Astrocyte (in vitro differentiated cells and primary cell): ENCODE results near the gene PDPR.
"Not testable (repeated sequence)": the region's sequence is repeated elsewhere in the genome, so short reads cannot be mapped to it uniquely, and the experiment has no call there.

Experiments used
- EZH2 ChIP-seq: IDR thresholded peaks from 2 replicates; pipeline ENCODE4 v1.6.1; 2012; ENCODE audit warnings: mild to moderate bottlenecking, low read length, inconsistent platforms; ENCODE audit not compliant: insufficient read depth
- TF ChIP-seq, protein P1 (sequence below): IDR thresholded peaks from 2 replicates; pipeline ENCODE4 v1.5.1; 2011; ENCODE audit warnings: low read depth, mild to moderate bottlenecking, inconsistent platforms, low read length, moderate library complexity; ENCODE audit not compliant: insufficient read depth

DNA sequence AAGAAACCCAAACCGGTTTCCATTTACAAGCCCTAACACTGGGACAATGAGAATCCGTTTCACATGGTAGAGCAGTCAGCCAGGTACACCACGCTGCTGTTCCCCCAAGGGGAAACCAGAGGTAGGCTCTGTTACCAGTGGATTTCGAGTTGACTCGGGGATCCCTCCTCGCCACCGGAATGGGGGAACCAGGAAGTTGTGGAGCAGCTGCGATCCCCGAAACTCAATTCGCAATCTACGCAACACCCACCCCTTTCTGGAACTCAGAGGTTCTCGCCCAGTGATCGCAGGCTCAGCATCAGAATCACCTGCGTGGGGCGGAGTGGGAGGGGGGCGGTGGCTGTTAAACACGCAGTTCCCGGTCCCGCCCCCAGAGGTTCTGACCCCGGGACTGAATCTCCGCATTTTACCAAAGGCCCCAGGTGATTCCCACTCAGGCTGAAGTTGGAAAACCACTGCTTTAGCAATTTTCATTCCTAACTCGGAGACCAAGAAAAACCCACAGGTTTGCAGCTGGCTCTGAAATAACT, 49.2 kb upstream of the PDPR start:
- TF ChIP-seq, protein P1, sequence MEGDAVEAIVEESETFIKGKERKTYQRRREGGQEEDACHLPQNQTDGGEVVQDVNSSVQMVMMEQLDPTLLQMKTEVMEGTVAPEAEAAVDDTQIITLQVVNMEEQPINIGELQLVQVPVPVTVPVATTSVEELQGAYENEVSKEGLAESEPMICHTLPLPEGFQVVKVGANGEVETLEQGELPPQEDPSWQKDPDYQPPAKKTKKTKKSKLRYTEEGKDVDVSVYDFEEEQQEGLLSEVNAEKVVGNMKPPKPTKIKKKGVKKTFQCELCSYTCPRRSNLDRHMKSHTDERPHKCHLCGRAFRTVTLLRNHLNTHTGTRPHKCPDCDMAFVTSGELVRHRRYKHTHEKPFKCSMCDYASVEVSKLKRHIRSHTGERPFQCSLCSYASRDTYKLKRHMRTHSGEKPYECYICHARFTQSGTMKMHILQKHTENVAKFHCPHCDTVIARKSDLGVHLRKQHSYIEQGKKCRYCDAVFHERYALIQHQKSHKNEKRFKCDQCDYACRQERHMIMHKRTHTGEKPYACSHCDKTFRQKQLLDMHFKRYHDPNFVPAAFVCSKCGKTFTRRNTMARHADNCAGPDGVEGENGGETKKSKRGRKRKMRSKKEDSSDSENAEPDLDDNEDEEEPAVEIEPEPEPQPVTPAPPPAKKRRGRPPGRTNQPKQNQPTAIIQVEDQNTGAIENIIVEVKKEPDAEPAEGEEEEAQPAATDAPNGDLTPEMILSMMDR: not testable (repeated sequence)
- TF ChIP-seq EZH2: not testable (repeated sequence)
